Keratinocyte (primary cell): ENCODE measurements around the gene TULP1. TPM values are rescaled to one million over a fixed set of nuclear protein-coding genes. Genes with fewer than 3 reads are reported as not detected.
"Not testable (repeated sequence)": the region's sequence is repeated elsewhere in the genome, so short reads cannot be mapped to it uniquely, and the experiment has no call there.

Experiments
- DNase-seq: peaks from one replicate; pipeline ENCODE4 v3.0.0-alpha.2; 2011; ENCODE audit warnings: low read depth, missing footprints, low spot score
- FAIRE-seq: peaks from 2 replicates; lab custom pipeline; 2011; peaks lifted over from hg19 to GRCh38; lab: Jason Lieb, UNC
- H2AFZ ChIP-seq: 2 replicates; pipeline ENCODE4 v1.6.0; 2012; ENCODE audit warnings: low read length, control low read depth, inconsistent platforms; ENCODE audit not compliant: control insufficient read depth
- H3K27ac ChIP-seq: 2 replicates; pipeline ENCODE4 v1.5.1; 2011; ENCODE audit warnings: low read length; ENCODE audit not compliant: control insufficient read depth, insufficient read depth
- H3K27me3 ChIP-seq: 3 replicates; pipeline ENCODE4 v1.6.0; 2011; ENCODE audit warnings: low read length; ENCODE audit not compliant: control insufficient read depth, insufficient read depth; ENCODE audit errors: extremely low read depth
- H3K36me3 ChIP-seq, 2 experiments: 2 replicates in 1 of 2; 3 replicates in 1 of 2; pipeline ENCODE4 v1.5.1; 2011; ENCODE audit warnings: low read length in 2 of 2, mild to moderate bottlenecking in 1 of 2; ENCODE audit not compliant: control insufficient read depth in 2 of 2, insufficient read depth in 2 of 2; ENCODE audit errors: extremely low read depth in 1 of 2
- H3K4me1 ChIP-seq: 3 replicates; pipeline ENCODE4 v1.5.1; 2011; ENCODE audit warnings: low read length; ENCODE audit not compliant: control insufficient read depth, insufficient read depth; ENCODE audit errors: extremely low read depth
- H3K4me2 ChIP-seq: 3 replicates; pipeline ENCODE4 v1.6.0; 2011; ENCODE audit warnings: low read depth, low read length; ENCODE audit not compliant: control insufficient read depth, insufficient read depth; ENCODE audit errors: extremely low read depth
- H3K4me3 ChIP-seq, 3 experiments: fragments of 200-600 bp in 1 of 3; sonication (generic) in 1 of 3; 2 replicates in 2 of 3; 3 replicates in 1 of 3; pipeline ENCODE4 v1.5.1; 2011 to 2016; ENCODE audit warnings: low read length in 3 of 3, mild to moderate bottlenecking in 3 of 3, control low read depth in 2 of 3, inconsistent platforms in 1 of 3, low read depth in 1 of 3, mixed read lengths in 1 of 3, mixed run types in 1 of 3, moderate library complexity in 1 of 3; ENCODE audit not compliant: control insufficient read depth in 2 of 3, insufficient read depth in 2 of 3; ENCODE audit errors: extremely low read depth in 1 of 3
- H3K79me2 ChIP-seq: 2 replicates; pipeline ENCODE4 v1.6.0; 2012; ENCODE audit warnings: low read length; ENCODE audit not compliant: control insufficient read depth, insufficient read depth
- H3K9ac ChIP-seq: 3 replicates; pipeline ENCODE4 v1.6.0; 2011; ENCODE audit warnings: low read length; ENCODE audit not compliant: control insufficient read depth, insufficient read depth; ENCODE audit errors: extremely low read depth
- H3K9me1 ChIP-seq: 3 replicates; pipeline ENCODE4 v1.6.0; 2011; ENCODE audit warnings: low read length; ENCODE audit not compliant: control insufficient read depth, insufficient read depth; ENCODE audit errors: extremely low read depth
- H3K9me3 ChIP-seq: 2 replicates; pipeline ENCODE4 v1.5.1; 2012; ENCODE audit warnings: low read depth, low read length; ENCODE audit not compliant: control insufficient read depth
- H4K20me1 ChIP-seq: 3 replicates; pipeline ENCODE4 v1.6.0; 2011; ENCODE audit warnings: low read length; ENCODE audit not compliant: control insufficient read depth, insufficient read depth; ENCODE audit errors: extremely low read depth
- EZH2 ChIP-seq: IDR thresholded peaks from one replicate; pipeline ENCODE4 v1.6.1; 2012; ENCODE audit warnings: inconsistent platforms, mild to moderate bottlenecking, low read length, moderate library complexity
- dilution Hi-C: fragments of 300-500 bp; cut with MboI; formaldehyde crosslinking; loops from one replicate; pipeline ENCODE4 v1.7.0; 2020; ENCODE audit warnings: low sequenced_read_pairs; ENCODE audit not compliant: extremely low pct_ligation_motif_present
- polyA plus RNA-seq, 5 experiments: library from polyadenylated mRNA; depleted of rRNA in 3 of 5; stranded (reverse) in 3 of 5; stranded (forward) in 1 of 5; unstranded in 1 of 5; fragments of >200 nt; gene quantifications; 1 replicate in 1 of 5; 2 replicates in 3 of 5; 3 replicates in 1 of 5; pipeline versions ENCODE4 v1.2.1 to v1.2.3, GENCODE V29; 2011 to 2012; ENCODE audit warnings: missing spikeins in 2 of 5, low read depth in 1 of 5, low replicate concordance in 1 of 5
- TF ChIP-seq, protein P1 (sequence below), 3 experiments: IDR thresholded peaks in 1 of 3; conservative IDR thresholded peaks in 1 of 3; optimal IDR thresholded peaks in 1 of 3; 2 replicates in 2 of 3; 3 replicates in 1 of 3; pipeline versions ENCODE3 to v1.5.1; 2011; ENCODE audit warnings: low read length in 3 of 3, mild to moderate bottlenecking in 3 of 3, moderate library complexity in 2 of 3, control low read depth in 1 of 3, inconsistent platforms in 1 of 3; ENCODE audit not compliant: insufficient read depth in 2 of 3; ENCODE audit errors: extremely low read depth in 1 of 3

Gene TULP1
- polyA plus RNA-seq, 1 donor (not counting 4 experiments of a cell fraction or from before 2014, with no cell fraction given) = not detected

- H3K9ac ChIP-seq, H3K27ac ChIP-seq, H4K20me1 ChIP-seq, H2AFZ ChIP-seq, FAIRE-seq, H3K36me3 ChIP-seq, H3K9me1 ChIP-seq, dilution Hi-C loops, H3K9me3 ChIP-seq, H3K4me3 ChIP-seq, H3K79me2 ChIP-seq, H3K4me1 ChIP-seq, DNase-seq, H3K4me2 ChIP-seq: not testable (repeated sequence)
- TF ChIP-seq, protein P1, sequence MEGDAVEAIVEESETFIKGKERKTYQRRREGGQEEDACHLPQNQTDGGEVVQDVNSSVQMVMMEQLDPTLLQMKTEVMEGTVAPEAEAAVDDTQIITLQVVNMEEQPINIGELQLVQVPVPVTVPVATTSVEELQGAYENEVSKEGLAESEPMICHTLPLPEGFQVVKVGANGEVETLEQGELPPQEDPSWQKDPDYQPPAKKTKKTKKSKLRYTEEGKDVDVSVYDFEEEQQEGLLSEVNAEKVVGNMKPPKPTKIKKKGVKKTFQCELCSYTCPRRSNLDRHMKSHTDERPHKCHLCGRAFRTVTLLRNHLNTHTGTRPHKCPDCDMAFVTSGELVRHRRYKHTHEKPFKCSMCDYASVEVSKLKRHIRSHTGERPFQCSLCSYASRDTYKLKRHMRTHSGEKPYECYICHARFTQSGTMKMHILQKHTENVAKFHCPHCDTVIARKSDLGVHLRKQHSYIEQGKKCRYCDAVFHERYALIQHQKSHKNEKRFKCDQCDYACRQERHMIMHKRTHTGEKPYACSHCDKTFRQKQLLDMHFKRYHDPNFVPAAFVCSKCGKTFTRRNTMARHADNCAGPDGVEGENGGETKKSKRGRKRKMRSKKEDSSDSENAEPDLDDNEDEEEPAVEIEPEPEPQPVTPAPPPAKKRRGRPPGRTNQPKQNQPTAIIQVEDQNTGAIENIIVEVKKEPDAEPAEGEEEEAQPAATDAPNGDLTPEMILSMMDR (optimal IDR thresholded peaks at IDR 0.05 in 1 of 3, IDR thresholded peaks at IDR 0.05 in 1 of 3, conservative IDR thresholded peaks at IDR 0.05 in 1 of 3; ENCODE audit: extremely low read depth in 1 of 3, insufficient read depth in 2 of 3, low read length in 3 of 3) = peak in 1 of 3 experiments; percentile 26
- peaks cover 15% of the 10 kb centered on the region for H3K27me3 ChIP-seq
These were observed 3.2 kb upstream of the TULP1 start for GRCh38 chr6:35515939-35516338.

DNA sequence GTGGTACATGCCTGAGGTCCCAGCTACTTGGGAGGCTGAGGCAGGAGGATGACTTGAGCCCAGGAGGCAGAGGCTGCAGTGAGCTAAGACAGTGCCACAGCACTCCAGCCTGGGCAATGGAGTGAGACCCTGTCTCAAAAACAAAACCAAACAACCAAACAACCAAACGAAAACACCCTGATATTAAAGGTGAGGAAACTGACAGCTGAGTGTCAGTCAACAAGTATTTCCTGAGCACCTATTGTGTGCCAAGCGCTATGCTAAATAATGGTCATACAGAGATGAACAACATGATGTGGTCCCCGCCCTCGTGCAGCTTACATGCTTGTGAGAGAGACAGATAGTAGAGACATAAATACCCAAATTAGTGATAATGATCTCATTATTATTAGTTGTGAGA is 1.9 kb upstream of the TULP1 start:
- Histone ChIP-seq H2AFZ (no peak overlapping the region), H3K4me3 (no peak overlapping the region), H3K9ac (no peak overlapping the region), H3K9me3 (no peaks in the 10 kb centered on the region), H3K4me2 (no peak overlapping the region), H3K27me3 (peaks cover 22% of the 10 kb centered on the region), H4K20me1 (no peaks in the 10 kb centered on the region), H3K27ac (no peak overlapping the region), H3K36me3 (no peaks in the 10 kb centered on the region), H3K4me1 (no peaks in the 10 kb centered on the region), H3K9me1 (no peaks in the 10 kb centered on the region), H3K79me2 (no peaks in the 10 kb centered on the region)
- DNase-seq = no peak
- dilution Hi-C loops = no loop called here
- no peak for FAIRE-seq
- TF ChIP-seq, protein P1 (optimal IDR thresholded peaks at IDR 0.05 in 1 of 3, IDR thresholded peaks at IDR 0.05 in 1 of 3, conservative IDR thresholded peaks at IDR 0.05 in 1 of 3; ENCODE audit: extremely low read depth in 1 of 3, insufficient read depth in 2 of 3, low read length in 3 of 3) = no peak
- no peak for TF ChIP-seq EZH2
